Naive B cell (primary cell): ENCODE measurements around the gene WARS2. TPM values are rescaled to one million over a fixed set of nuclear protein-coding genes. Genes with fewer than 3 reads are reported as not detected.

Source experiments
- ATAC-seq, 2 donors: fragments of 150-1000 bp; cut with Tn5 transposase; 2 replicates each; pipeline ENCODE4 v1.10.0; 2021; ENCODE audit warnings: low read depth in 2 of 2, mild to moderate bottlenecking in 2 of 2, moderate library complexity in 2 of 2
- DNase-seq: peaks from one replicate; pipeline ENCODE4 v3.0.0; 2022
- H3K27ac Mint-ChIP-seq, 6 donors: one replicate each; pipeline ENCODE4 v1.8.0; 2020 to 2022; ENCODE audit warnings: mild to moderate bottlenecking in 6 of 6, mixed read lengths in 6 of 6, moderate library complexity in 5 of 6, inconsistent platforms in 2 of 6
- H3K27me3 Mint-ChIP-seq, 3 donors: one replicate each; pipeline ENCODE4 v1.8.0; 2021 to 2022; ENCODE audit warnings: mixed read lengths in 3 of 3, mild to moderate bottlenecking in 1 of 3
- H3K36me3 Mint-ChIP-seq, 2 donors: one replicate each; pipeline ENCODE4 v1.8.0; 2020 to 2022; ENCODE audit warnings: mixed read lengths in 2 of 2, inconsistent platforms in 1 of 2, mild to moderate bottlenecking in 1 of 2
- H3K4me1 Mint-ChIP-seq, 3 donors: one replicate each; pipeline ENCODE4 v1.8.0; 2020 to 2022; ENCODE audit warnings: mixed read lengths in 3 of 3, inconsistent platforms in 1 of 3, mild to moderate bottlenecking in 1 of 3, moderate library complexity in 1 of 3
- H3K4me3 Mint-ChIP-seq, 8 donors: one replicate each; pipeline ENCODE4 v1.8.0; 2020 to 2022; ENCODE audit warnings: mild to moderate bottlenecking in 8 of 8, mixed read lengths in 8 of 8, moderate library complexity in 8 of 8, inconsistent platforms in 2 of 8
- H3K9me3 Mint-ChIP-seq, 7 donors: one replicate each; pipeline ENCODE4 v1.8.0; 2020 to 2022; ENCODE audit warnings: mixed read lengths in 7 of 7, mild to moderate bottlenecking in 5 of 7, inconsistent platforms in 2 of 7, moderate library complexity in 1 of 7
- polyA plus RNA-seq, 6 donors: library from polyadenylated mRNA; unstranded; fragments of 300-500 nt; fragmentation: Illumina TruSeq; gene quantifications; one replicate each; pipeline ENCODE4 v1.2.3, GENCODE V29; 2021; ENCODE audit warnings: low read depth in 6 of 6

The WARS2 gene
- polyA plus RNA-seq, 6 donors from 2014 or later = 6.2 to 21.3 (median 19.1) TPM

- no peak overlapping the region for H3K4me3 Mint-ChIP-seq
- H3K27ac Mint-ChIP-seq = peak overlapping the region in 3 of 6 donors; percentile 21 to 34 (median 30)
- DNase-seq = no peak
- no peaks in the 10 kb centered on the region for H3K27me3 Mint-ChIP-seq
- H3K9me3 Mint-ChIP-seq = peaks cover 0 to 10% (median 7%) of the 10 kb centered on the region in 7 donors
- peaks cover 0 to 3% (median 0%) of the 10 kb centered on the region in 3 donors for H3K4me1 Mint-ChIP-seq
- no peak for ATAC-seq
- peaks cover 23 to 27% of the 10 kb centered on the region in 2 donors for H3K36me3 Mint-ChIP-seq
Observed at GRCh38 chr1:119069682-119070081, 70.8 kb downstream of the WARS2 start.

- peak overlapping the region in 1 of 6 donors; percentile 29 for H3K27ac Mint-ChIP-seq
- H3K4me3 Mint-ChIP-seq = no peak overlapping the region
- peaks cover 0 to 8% (median 5%) of the 10 kb centered on the region in 7 donors for H3K9me3 Mint-ChIP-seq
Observed at GRCh38 chr1:119068427-119068826, 72.0 kb downstream of the WARS2 start.

GRCh38 chr1:119061700-119062099, 78.8 kb downstream of the WARS2 start:
- Mint-ChIP-seq H3K4me3 (no peak overlapping the region), H3K27me3 (no peaks in the 10 kb centered on the region), H3K9me3 (peaks cover 5 to 14% (median 7%) of the 10 kb centered on the region in 7 donors), H3K27ac (no peak overlapping the region), H3K4me1 (no peaks in the 10 kb centered on the region), H3K36me3 (peaks cover 25 to 26% of the 10 kb centered on the region in 2 donors)
- DNase-seq (no peak), ATAC-seq (no peak)

More at GRCh38 chr1:119068427-119068826, 72.0 kb downstream of the WARS2 start:
- H3K4me1 Mint-ChIP-seq = no peaks in the 10 kb centered on the region
- ATAC-seq (no peak), DNase-seq (no peak)
- peaks cover 21 to 22% of the 10 kb centered on the region in 2 donors for H3K36me3 Mint-ChIP-seq
- H3K27me3 Mint-ChIP-seq = no peaks in the 10 kb centered on the region

GRCh38 chr1:119055568-119055967, 84.9 kb downstream of the WARS2 start:
- H3K36me3 Mint-ChIP-seq = peaks cover 6 to 14% of the 10 kb centered on the region in 2 donors

GRCh38 chr1:119053917-119054316, 86.5 kb downstream of the WARS2 start:
- Mint-ChIP-seq H3K27me3 (no peaks in the 10 kb centered on the region), H3K4me1 (peaks cover 0 to 7% (median 0%) of the 10 kb centered on the region in 3 donors), H3K4me3 (no peak overlapping the region), H3K9me3 (peaks cover 0 to 11% (median 0%) of the 10 kb centered on the region in 7 donors), H3K36me3 (peaks cover 16 to 18% of the 10 kb centered on the region in 2 donors), H3K27ac (no peak overlapping the region)
- DNase-seq (no peak), ATAC-seq (no peak)

More at GRCh38 chr1:119055568-119055967, 84.9 kb downstream of the WARS2 start:
- DNase-seq = no peak
- Mint-ChIP-seq H3K4me3 (no peak overlapping the region), H3K27ac (no peak overlapping the region), H3K27me3 (no peaks in the 10 kb centered on the region), H3K4me1 (no peaks in the 10 kb centered on the region), H3K9me3 (peaks cover 0 to 6% (median 2%) of the 10 kb centered on the region in 7 donors)
- ATAC-seq = no peak

GRCh38 chr1:119052267-119052666, 88.2 kb downstream of the WARS2 start:
- ATAC-seq = no peak
- no peak for DNase-seq
- peaks cover 14 to 16% of the 10 kb centered on the region in 2 donors for H3K36me3 Mint-ChIP-seq
- H3K9me3 Mint-ChIP-seq = peaks cover 0 to 11% (median 0%) of the 10 kb centered on the region in 7 donors
- H3K4me3 Mint-ChIP-seq = no peak overlapping the region
- peaks cover 0 to 7% (median 0%) of the 10 kb centered on the region in 3 donors for H3K4me1 Mint-ChIP-seq
- H3K27me3 Mint-ChIP-seq = no peaks in the 10 kb centered on the region
- H3K27ac Mint-ChIP-seq = no peak overlapping the region

- peaks cover 0 to 7% (median 0%) of the 10 kb centered on the region in 3 donors for H3K4me1 Mint-ChIP-seq
Observed at GRCh38 chr1:119048624-119049404, 91.6 kb downstream of the WARS2 start.

GRCh38 chr1:119046785-119047438, 93.5 kb downstream of the WARS2 start:
- DNase-seq (no peak), ATAC-seq (no peak)
- H3K36me3 Mint-ChIP-seq = peaks cover 43 to 48% of the 10 kb centered on the region in 2 donors
- H3K4me3 Mint-ChIP-seq = no peak overlapping the region
- no peak overlapping the region for H3K27ac Mint-ChIP-seq
- no peaks in the 10 kb centered on the region for H3K27me3 Mint-ChIP-seq
- peaks cover 0 to 7% (median 0%) of the 10 kb centered on the region in 3 donors for H3K4me1 Mint-ChIP-seq
- peaks cover 0 to 11% (median 0%) of the 10 kb centered on the region in 7 donors for H3K9me3 Mint-ChIP-seq

More at GRCh38 chr1:119048624-119049404, 91.6 kb downstream of the WARS2 start:
- no peak for DNase-seq
- Mint-ChIP-seq H3K9me3 (peaks cover 0 to 11% (median 0%) of the 10 kb centered on the region in 7 donors), H3K27ac (peak overlapping the region in 1 of 6 donors; percentile 8), H3K4me3 (no peak overlapping the region), H3K27me3 (no peaks in the 10 kb centered on the region), H3K36me3 (peaks cover 31 to 35% of the 10 kb centered on the region in 2 donors)
- ATAC-seq = no peak

GRCh38 chr1:119046429-119046784, 94.0 kb downstream of the WARS2 start:
- Mint-ChIP-seq H3K27me3 (no peaks in the 10 kb centered on the region), H3K36me3 (peaks cover 43 to 48% of the 10 kb centered on the region in 2 donors), H3K4me3 (no peak overlapping the region), H3K9me3 (peaks cover 0 to 11% (median 0%) of the 10 kb centered on the region in 7 donors), H3K27ac (peak overlapping the region in 1 of 6 donors; percentile 51), H3K4me1 (peaks cover 0 to 7% (median 0%) of the 10 kb centered on the region in 3 donors)
- ATAC-seq (no peak), DNase-seq (no peak)

GRCh38 chr1:119045096-119045746, 95.2 kb downstream of the WARS2 start:
- H3K4me3 Mint-ChIP-seq = no peak overlapping the region
- peaks cover 0 to 6% (median 4%) of the 10 kb centered on the region in 3 donors for H3K4me1 Mint-ChIP-seq
- no peak for DNase-seq
- H3K9me3 Mint-ChIP-seq = peaks cover 0 to 11% (median 0%) of the 10 kb centered on the region in 7 donors
- H3K27ac Mint-ChIP-seq = peak overlapping the region in 2 of 6 donors; percentile 4 to 35
- ATAC-seq = no peak
- no peaks in the 10 kb centered on the region for H3K27me3 Mint-ChIP-seq
- H3K36me3 Mint-ChIP-seq = peaks cover 40 to 48% of the 10 kb centered on the region in 2 donors

- ATAC-seq (no peak), DNase-seq (no peak)
- Mint-ChIP-seq H3K9me3 (no peaks in the 10 kb centered on the region), H3K4me1 (peaks cover 0 to 5% (median 0%) of the 10 kb centered on the region in 3 donors), H3K27me3 (no peaks in the 10 kb centered on the region), H3K36me3 (peaks cover 44 to 53% of the 10 kb centered on the region in 2 donors), H3K4me3 (no peak overlapping the region), H3K27ac (peak overlapping the region in 1 of 6 donors; percentile 7)
Observed at GRCh38 chr1:119040906-119041305, 99.5 kb downstream of the WARS2 start.

GRCh38 chr1:119040489-119040888, 100.0 kb downstream of the WARS2 start:
- Mint-ChIP-seq H3K36me3 (peaks cover 42 to 50% of the 10 kb centered on the region in 2 donors), H3K27ac (peak overlapping the region in 2 of 6 donors; percentile 13 to 70), H3K27me3 (no peaks in the 10 kb centered on the region), H3K9me3 (no peaks in the 10 kb centered on the region), H3K4me1 (peaks cover 0 to 5% (median 0%) of the 10 kb centered on the region in 3 donors), H3K4me3 (no peak overlapping the region)
- ATAC-seq (no peak), DNase-seq (no peak)

GRCh38 chr1:119038363-119038762, 102.1 kb downstream of the WARS2 start:
- ATAC-seq = no peak
- no peak overlapping the region for H3K27ac Mint-ChIP-seq
- DNase-seq = no peak
- H3K27me3 Mint-ChIP-seq = no peaks in the 10 kb centered on the region
- no peak overlapping the region for H3K4me3 Mint-ChIP-seq
- peaks cover 0 to 5% (median 0%) of the 10 kb centered on the region in 3 donors for H3K4me1 Mint-ChIP-seq
- H3K9me3 Mint-ChIP-seq = no peaks in the 10 kb centered on the region
- peaks cover 28 to 32% of the 10 kb centered on the region in 2 donors for H3K36me3 Mint-ChIP-seq
